ENCODE data around the gene ARHGAP1.

ARHGAP1 gene

GRCh38 chr11:46664612-46665011 lies 35.8 kb downstream of the ARHGAP1 start:
- no peak for TF ChIP-seq CTCF (IDR thresholded peaks at IDR 0.05; ENCODE audit: insufficient read depth, missing control alignments)
- no peak for DNase-seq (ENCODE audit: insufficient read length, low spot score)
- no peak for FAIRE-seq

GRCh38 chr11:46663277-46663940 lies 37.0 kb downstream of the ARHGAP1 start:
- no peak for TF ChIP-seq CTCF (IDR thresholded peaks at IDR 0.05; ENCODE audit: insufficient read depth, missing control alignments)
- FAIRE-seq (no peak), DNase-seq (ENCODE audit: insufficient read length, low spot score) (no peak)

- FAIRE-seq, result no peak
- DNase-seq (ENCODE audit: insufficient read length, low spot score), result no peak
- no peak for TF ChIP-seq CTCF (IDR thresholded peaks at IDR 0.05; ENCODE audit: insufficient read depth, missing control alignments)
These were observed 38.1 kb downstream of the ARHGAP1 start for GRCh38 chr11:46662366-46662765.

GRCh38 chr11:46661836-46662235 lies 38.6 kb downstream of the ARHGAP1 start:
- TF ChIP-seq CTCF (IDR thresholded peaks at IDR 0.05; ENCODE audit: insufficient read depth, missing control alignments), result no peak
- FAIRE-seq (no peak), DNase-seq (ENCODE audit: insufficient read length, low spot score) (no peak)

GRCh38 chr11:46659908-46660307 lies 40.5 kb downstream of the ARHGAP1 start:
- FAIRE-seq (no peak), DNase-seq (ENCODE audit: insufficient read length, low spot score) (no peak)
- TF ChIP-seq CTCF (IDR thresholded peaks at IDR 0.05; ENCODE audit: insufficient read depth, missing control alignments), result no peak

- TF ChIP-seq CTCF (IDR thresholded peaks at IDR 0.05; ENCODE audit: insufficient read depth, missing control alignments), result no peak
- DNase-seq (ENCODE audit: insufficient read length, low spot score), result no peak
- FAIRE-seq, result no peak
These were observed 42.2 kb downstream of the ARHGAP1 start for GRCh38 chr11:46658259-46658658.

GRCh38 chr11:46657186-46657585 lies 43.2 kb downstream of the ARHGAP1 start:
- FAIRE-seq (no peak), DNase-seq (ENCODE audit: insufficient read length, low spot score) (no peak)
- no peak for TF ChIP-seq CTCF (IDR thresholded peaks at IDR 0.05; ENCODE audit: insufficient read depth, missing control alignments)
